Measurements from ENCODE around the gene WDR91.

- no peak for TF ChIP-seq CTCF (IDR thresholded peaks at IDR 0.05; ENCODE audit: extremely low read depth in 1 of 2, insufficient read depth in 1 of 2, low read depth in 1 of 2, low read length in 2 of 2)
- TF ChIP-seq POLR2A (IDR thresholded peaks at IDR 0.05; ENCODE audit: low read depth, low read length) = no peak
- no peak for TF ChIP-seq POLR2AphosphoS5 (IDR thresholded peaks at IDR 0.05; ENCODE audit: insufficient read depth, low read depth, low read length)
- TF ChIP-seq EZH2 (IDR thresholded peaks at IDR 0.05; ENCODE audit: borderline replicate concordance, low read depth, low read length, severe bottlenecking) = no peak
- TF ChIP-seq MAX (IDR thresholded peaks at IDR 0.05; ENCODE audit: insufficient read depth, insufficient read length) = no peak
- no peak for TF ChIP-seq JUN (IDR thresholded peaks at IDR 0.05; ENCODE audit: borderline replicate concordance, insufficient read depth, insufficient read length, low read depth)
- no peak for TF ChIP-seq GATA2 (IDR thresholded peaks at IDR 0.05; ENCODE audit: insufficient read depth, insufficient read length, low read depth, low read length)
Observed at GRCh38 chr7:135181261-135181928, 29.9 kb downstream of the WDR91 start.

All from endothelial cell of umbilical vein (primary cell).